Activated CD8-positive, alpha-beta memory T cell treated with anti-CD3 and anti-CD28 coated beads, Interleukin-2, amount 50 U/mL, for 24 hours (primary cell): ENCODE results near the gene GRM2.

Source experiments
- DNase-seq: peaks from one replicate; pipeline ENCODE4 v3.0.0-alpha.2; 2020; ENCODE audit errors: extremely low read depth

GRM2 gene

GRCh38 chr3:51680196-51680595 lies 26.7 kb upstream of the GRM2 start:
- DNase-seq, result no peak

DNA sequence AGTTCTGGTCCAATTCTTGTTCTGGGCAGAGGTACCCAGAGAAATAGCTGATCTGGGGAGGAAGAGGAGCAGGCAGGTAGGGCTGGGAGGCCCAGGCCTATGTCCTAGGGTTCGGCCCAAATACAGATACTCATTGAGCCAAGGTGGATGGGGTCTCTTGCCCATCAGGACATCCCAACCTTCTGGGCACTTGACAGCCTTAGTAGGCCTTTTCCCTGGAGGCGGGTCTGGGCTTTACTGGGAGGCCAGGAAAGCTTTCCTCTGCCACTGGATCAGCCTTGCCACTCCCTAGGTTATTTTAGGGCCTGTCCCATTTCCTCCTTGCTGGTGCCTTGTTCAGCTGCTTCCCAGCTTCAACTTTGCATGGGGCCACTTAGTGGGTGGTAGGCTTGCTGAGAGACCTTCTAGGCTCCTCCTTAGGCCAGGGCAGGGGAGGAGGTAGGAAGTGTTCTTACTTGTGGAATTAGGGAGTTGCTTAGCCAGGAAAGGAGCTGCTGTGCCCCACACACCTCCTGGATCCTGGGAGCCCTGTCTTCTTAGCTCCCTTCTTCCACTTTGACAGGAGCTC lies 26.1 kb upstream of the GRM2 start:
- DNase-seq, result no peak

DNA sequence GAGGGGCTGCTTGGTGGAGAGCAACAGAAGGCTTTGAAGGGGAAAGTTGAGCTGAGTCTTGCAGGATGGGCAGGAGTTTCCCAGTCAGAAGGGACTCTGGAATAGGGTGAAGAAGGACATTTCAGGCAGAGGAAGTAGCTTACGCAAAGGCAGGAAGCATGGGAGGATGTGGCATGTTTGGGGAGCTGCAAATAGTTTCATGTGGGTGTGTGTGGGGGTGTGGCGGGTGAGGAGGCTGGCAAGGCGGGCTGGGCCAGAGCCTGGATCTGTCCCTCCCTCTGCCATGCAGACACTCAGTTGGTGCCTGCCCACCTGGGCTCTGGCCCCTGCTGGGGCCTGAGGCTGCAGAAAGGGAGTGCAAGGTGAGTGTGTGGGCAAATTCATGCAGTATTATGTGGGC lies 25.4 kb upstream of the GRM2 start:
- DNase-seq, result no peak

GRCh38 chr3:51682079-51682478 lies 24.8 kb upstream of the GRM2 start:
- peak; percentile 32 for DNase-seq

DNA sequence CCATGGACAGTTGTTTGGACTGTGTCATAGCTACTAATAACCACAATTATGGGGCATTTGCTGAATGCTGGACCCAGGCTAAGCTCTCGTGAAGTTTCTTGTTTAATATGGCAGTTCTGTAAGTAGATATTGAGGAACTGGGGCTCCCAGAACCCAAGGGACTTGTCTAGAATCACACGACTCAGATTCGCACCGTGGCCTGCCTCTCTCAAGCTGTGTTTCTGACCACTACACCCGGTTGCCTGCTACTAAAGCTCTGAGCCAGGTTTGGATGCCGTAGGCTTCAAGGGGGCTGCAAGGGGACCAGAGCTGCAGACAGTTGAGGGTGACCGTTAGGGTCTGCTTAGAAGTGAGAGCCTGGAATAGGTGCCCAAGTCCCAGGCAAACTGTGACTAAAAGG lies 24.3 kb upstream of the GRM2 start:
- no peak for DNase-seq

- no peak for DNase-seq
Observed at GRCh38 chr3:51683566-51683965, 23.3 kb upstream of the GRM2 start.

DNA sequence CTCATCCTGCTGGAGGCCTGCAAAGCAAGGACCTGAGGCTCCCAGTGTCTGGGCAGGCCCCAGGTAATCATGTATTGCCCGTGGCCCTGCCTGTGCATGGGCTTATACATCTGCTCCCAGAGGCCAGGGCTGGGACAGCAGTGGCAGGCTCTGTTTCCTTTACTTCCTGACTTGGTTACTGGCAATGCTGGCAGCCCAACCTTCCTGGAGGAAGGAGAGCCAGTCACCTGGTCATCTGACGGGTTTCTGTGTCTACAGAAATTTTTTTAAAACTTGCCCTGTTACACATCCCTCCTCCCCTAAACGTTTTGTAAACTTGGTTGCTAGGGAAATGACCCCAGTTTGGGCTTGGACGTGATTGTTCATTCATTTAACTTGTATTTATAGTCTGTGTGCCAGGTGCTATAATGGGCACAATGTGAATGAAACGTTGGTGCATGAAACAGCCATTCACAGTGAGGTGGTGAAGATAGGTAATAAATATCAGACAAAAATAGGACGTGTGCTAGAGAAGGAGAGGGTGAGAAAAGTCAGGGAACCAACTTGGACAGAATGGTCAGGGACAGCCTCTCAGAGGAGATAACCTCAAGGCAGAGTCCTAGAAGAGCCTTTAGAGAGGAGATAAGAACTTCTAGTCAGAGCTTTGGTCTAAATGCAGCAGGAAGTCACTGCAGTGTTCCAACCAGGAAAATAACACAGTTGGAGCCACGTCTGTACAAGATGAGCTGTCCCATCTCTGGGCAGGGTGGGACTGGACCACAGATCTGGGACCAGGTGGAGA lies 21.7 kb upstream of the GRM2 start:
- DNase-seq, result no peak

GRCh38 chr3:51686056-51686455 lies 20.8 kb upstream of the GRM2 start:
- no peak for DNase-seq

DNA sequence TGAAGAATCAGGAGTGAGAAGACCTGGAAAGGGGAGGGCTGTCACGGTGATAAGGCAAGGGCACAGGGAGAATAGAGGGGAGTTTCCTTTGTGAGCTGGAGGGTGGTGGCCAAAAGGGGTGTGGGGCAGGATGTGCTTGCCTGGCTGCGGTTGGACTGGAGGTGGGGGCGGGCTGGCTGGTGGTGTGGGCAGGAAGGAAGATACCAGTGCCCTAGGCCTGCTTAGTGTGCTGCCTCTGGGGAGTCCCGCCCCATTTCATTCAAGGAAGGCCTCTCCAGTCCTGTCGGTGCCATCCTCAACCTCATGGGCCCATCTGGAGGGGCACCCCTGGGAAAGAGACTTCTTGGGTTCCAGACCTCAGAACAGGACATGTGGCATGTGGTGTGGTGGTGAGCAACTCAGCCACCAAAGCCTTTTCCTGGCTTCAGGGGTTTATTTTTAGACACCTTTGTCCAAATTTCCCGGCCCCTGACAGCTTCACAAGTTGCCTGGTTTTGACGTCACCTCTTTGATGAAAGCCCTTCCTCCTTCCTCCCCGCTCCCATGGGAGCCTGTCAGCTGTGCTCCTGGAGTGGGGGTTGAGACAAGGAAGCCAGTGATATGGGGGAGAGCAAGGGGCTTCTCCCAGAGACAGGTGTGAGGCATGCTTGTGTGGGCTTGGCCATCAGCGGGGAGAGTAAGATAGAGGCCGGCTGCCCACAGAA lies 20.2 kb upstream of the GRM2 start:
- DNase-seq, result peak; percentile 61

GRCh38 chr3:51687431-51688205 lies 19.2 kb upstream of the GRM2 start:
- DNase-seq, result no peak

GRCh38 chr3:51688206-51688600 lies 18.7 kb upstream of the GRM2 start:
- DNase-seq, result no peak

- DNase-seq, result no peak
Observed at GRCh38 chr3:51691021-51691420, 15.8 kb upstream of the GRM2 start.

GRCh38 chr3:51691949-51692348 lies 14.9 kb upstream of the GRM2 start:
- no peak for DNase-seq

DNA sequence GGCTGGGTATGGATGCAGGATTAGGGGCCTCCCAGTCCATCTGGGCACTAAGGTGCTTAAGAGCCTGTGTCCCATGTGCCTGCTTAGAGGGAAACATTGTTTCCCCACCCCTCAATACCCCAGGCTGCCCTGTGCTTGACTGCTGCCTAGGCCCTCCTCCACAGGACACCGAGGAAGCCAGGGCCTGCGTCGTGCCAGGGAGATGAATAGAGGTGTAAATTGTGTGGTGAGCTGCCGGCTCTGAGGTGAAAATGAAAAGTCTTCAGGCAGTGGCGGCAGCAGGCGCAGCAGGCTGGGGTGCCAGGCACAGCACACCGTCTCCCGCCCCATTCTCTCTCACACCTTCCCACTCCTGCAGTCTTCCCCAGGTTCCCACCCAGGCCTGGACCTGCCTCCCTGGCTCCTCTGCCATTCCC lies 13.9 kb upstream of the GRM2 start:
- DNase-seq, result no peak

DNA sequence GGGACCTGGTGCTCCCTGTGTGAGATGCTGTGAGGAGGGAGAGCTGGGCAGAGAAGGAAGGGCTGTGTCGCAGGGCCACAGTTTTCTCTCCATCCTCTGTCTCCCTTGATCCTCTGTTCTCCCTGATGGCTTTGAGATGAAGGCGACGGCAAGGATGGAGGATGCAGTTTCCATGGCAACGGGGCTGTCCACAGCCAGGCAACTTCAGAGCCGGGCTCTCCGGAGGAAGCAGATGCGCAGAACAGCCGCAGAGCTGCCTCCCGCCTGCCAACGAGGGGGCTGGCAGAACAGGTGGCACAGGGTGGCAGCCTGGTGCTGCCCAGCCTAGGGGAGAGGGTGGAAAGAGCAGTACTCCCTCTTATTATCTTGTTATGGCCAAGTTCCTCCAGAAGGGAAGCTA lies 9.9 kb upstream of the GRM2 start:
- DNase-seq, result no peak

GRCh38 chr3:51698209-51698608 lies 8.7 kb upstream of the GRM2 start:
- no peak for DNase-seq

GRCh38 chr3:51700403-51700802 lies 6.5 kb upstream of the GRM2 start:
- no peak for DNase-seq

DNA sequence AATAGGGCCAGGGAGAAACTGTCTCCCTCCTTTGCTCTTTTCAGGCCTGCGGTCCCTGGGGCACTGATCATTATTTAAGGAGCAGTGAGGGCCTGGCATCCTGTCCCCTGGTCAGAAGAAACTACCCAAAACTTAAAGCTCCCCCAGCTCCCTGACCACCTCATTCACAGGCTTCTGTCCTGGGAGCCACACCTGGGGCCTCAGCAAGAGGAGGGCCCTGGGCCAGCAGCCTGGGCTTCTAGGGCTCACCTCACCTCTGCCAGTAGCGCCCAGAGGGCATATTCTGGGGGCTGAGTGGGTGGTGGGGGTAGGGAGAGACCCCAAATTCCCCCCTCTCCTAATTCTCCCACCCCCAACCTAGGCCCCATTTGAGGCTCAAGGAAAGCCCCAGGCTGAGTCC lies 4.7 kb upstream of the GRM2 start:
- no peak for DNase-seq

GRCh38 chr3:51703068-51703760 lies 3.7 kb upstream of the GRM2 start:
- no peak for DNase-seq

GRCh38 chr3:51703761-51704510 lies 2.9 kb upstream of the GRM2 start:
- DNase-seq, result no peak

- no peak for DNase-seq
Observed at GRCh38 chr3:51704511-51704950, 2.3 kb upstream of the GRM2 start.
